GM12891 (cell line): ENCODE data around the gene ANKRD9.

Experiments used
- DNase-seq: peaks from one replicate; pipeline ENCODE4 v3.0.0; 2011; ENCODE audit warnings: low spot score; ENCODE audit not compliant: insufficient read length
- FAIRE-seq: peaks from 2 replicates; lab custom pipeline; 2011; peaks lifted over from hg19 to GRCh38; lab: Jason Lieb, UNC
- PAX5 ChIP-seq: IDR thresholded peaks from 2 replicates; pipeline ENCODE4 v1.6.1; 2011; ENCODE audit warnings: low read length, moderate library complexity, mild to moderate bottlenecking; ENCODE audit not compliant: insufficient read depth, severe bottlenecking
- POLR2A ChIP-seq: IDR thresholded peaks from 2 replicates; pipeline ENCODE4 v1.6.1; 2011; ENCODE audit warnings: low read depth, low read length, control low read depth
- POLR2AphosphoS5 ChIP-seq: IDR thresholded peaks from 2 replicates; pipeline ENCODE4 v1.6.1; 2011; ENCODE audit warnings: low read depth, low read length, control low read depth
- POU2F2 ChIP-seq: IDR thresholded peaks from 2 replicates; pipeline ENCODE4 v1.6.1; 2011; ENCODE audit warnings: low read depth, mild to moderate bottlenecking, control low read depth, low read length, moderate library complexity
- SPI1 ChIP-seq: IDR thresholded peaks from 2 replicates; pipeline ENCODE4 v1.6.1; 2011; ENCODE audit warnings: low read depth, low read length, control low read depth
- TAF1 ChIP-seq: IDR thresholded peaks from 2 replicates; pipeline ENCODE4 v1.6.1; 2011; ENCODE audit warnings: low read depth, low read length, control low read depth

Gene ANKRD9

GRCh38 chr14:102511538-102511937, 2.0 kb upstream of the ANKRD9 start:
- FAIRE-seq, result no peak
- TF ChIP-seq POU2F2 (no peak), SPI1 (no peak), PAX5 (no peak), POLR2A (no peak), POLR2AphosphoS5 (no peak), TAF1 (no peak)

GRCh38 chr14:102510616-102511520, 1.3 kb upstream of the ANKRD9 start:
- FAIRE-seq (peak; percentile 26), DNase-seq (no peak)
- TF ChIP-seq POLR2A (no peak), TAF1 (no peak), POU2F2 (no peak), PAX5 (no peak), SPI1 (no peak), POLR2AphosphoS5 (no peak)

More at GRCh38 chr14:102511538-102511937, 2.0 kb upstream of the ANKRD9 start:
- DNase-seq, result no peak

GRCh38 chr14:102508774-102509745, 516 bp downstream of the ANKRD9 start:
- DNase-seq (no peak), FAIRE-seq (peak; percentile 26)
- TF ChIP-seq POU2F2 (no peak), POLR2A (no peak), SPI1 (no peak), PAX5 (no peak), TAF1 (no peak), POLR2AphosphoS5 (no peak)

- TF ChIP-seq POU2F2, result no peak
- no peak for TF ChIP-seq TAF1
- TF ChIP-seq POLR2AphosphoS5, result no peak
- TF ChIP-seq SPI1, result no peak
- no peak for TF ChIP-seq PAX5
- no peak for TF ChIP-seq POLR2A
- DNase-seq (no peak), FAIRE-seq (no peak)
These were observed 1.2 kb downstream of the ANKRD9 start for GRCh38 chr14:102508410-102508773.

- no peak for DNase-seq
- no peak for FAIRE-seq
- TF ChIP-seq POLR2A, result no peak
- TF ChIP-seq TAF1, result no peak
- TF ChIP-seq SPI1, result no peak
- TF ChIP-seq POLR2AphosphoS5, result no peak
- TF ChIP-seq PAX5, result no peak
- TF ChIP-seq POU2F2, result no peak
These were observed 1.7 kb downstream of the ANKRD9 start for GRCh38 chr14:102507857-102508312.

GRCh38 chr14:102507081-102507856, 2.3 kb downstream of the ANKRD9 start:
- no peak for FAIRE-seq
- no peak for DNase-seq
- TF ChIP-seq POLR2A (no peak), POU2F2 (no peak), SPI1 (no peak), PAX5 (no peak), POLR2AphosphoS5 (no peak), TAF1 (no peak)

- FAIRE-seq (no peak), DNase-seq (no peak)
- TF ChIP-seq POLR2AphosphoS5 (no peak), TAF1 (no peak), POU2F2 (no peak), PAX5 (no peak), SPI1 (no peak), POLR2A (no peak)
These were observed 3.0 kb downstream of the ANKRD9 start for GRCh38 chr14:102506626-102506925.

- DNase-seq, result no peak
- FAIRE-seq, result no peak
- no peak for TF ChIP-seq TAF1
- TF ChIP-seq POLR2A, result no peak
- no peak for TF ChIP-seq POU2F2
- TF ChIP-seq SPI1, result no peak
- TF ChIP-seq POLR2AphosphoS5, result no peak
- no peak for TF ChIP-seq PAX5
These were observed 3.6 kb downstream of the ANKRD9 start for GRCh38 chr14:102505775-102506625.
